HL-60 (cell line): ENCODE results near the gene P2RX1.

Experiments used
- DNase-seq, 2 experiments: peaks; one replicate each; pipeline ENCODE4 v3.0.0-alpha.2; 2010 to 2020; ENCODE audit warnings: low read depth in 1 of 2, low spot score in 1 of 2
- H3K27ac ChIP-seq: fragments of 250-450 bp; sonication (Bioruptor Pico); replicated peaks from 2 replicates; pipeline ENCODE4 v1.5.1; 2020; ENCODE audit warnings: mild to moderate bottlenecking, moderate library complexity
- H3K27me3 ChIP-seq: fragments of 250-450 bp; sonication (Bioruptor Pico); 2 replicates; pipeline ENCODE4 v1.5.1; 2021; ENCODE audit warnings: mild to moderate bottlenecking, moderate library complexity; ENCODE audit not compliant: insufficient read depth, poor library complexity, severe bottlenecking
- H3K4me3 ChIP-seq: replicated peaks from 2 replicates; pipeline ENCODE4 v1.5.1; 2011; ENCODE audit warnings: mild to moderate bottlenecking, control low read depth, low read length; ENCODE audit not compliant: insufficient read depth
- CTCF ChIP-seq: IDR thresholded peaks from one replicate; pipeline ENCODE4 v1.5.1; 2011; ENCODE audit warnings: low read length, control low read depth, inconsistent platforms; ENCODE audit not compliant: insufficient read depth
- GABPA ChIP-seq: IDR thresholded peaks from 2 replicates; pipeline ENCODE4 v1.6.1; 2012; ENCODE audit warnings: low read depth
- POLR2AphosphoS5 ChIP-seq: IDR thresholded peaks from 2 replicates; pipeline ENCODE4 v1.6.1; 2012; ENCODE audit warnings: low read depth
- REST ChIP-seq: IDR thresholded peaks from 2 replicates; pipeline ENCODE4 v1.6.1; 2012; ENCODE audit warnings: low read depth; ENCODE audit not compliant: insufficient replicate concordance
- SPI1 ChIP-seq: IDR thresholded peaks from 2 replicates; pipeline ENCODE4 v1.6.1; 2012; ENCODE audit warnings: low read depth, mild to moderate bottlenecking, borderline replicate concordance

P2RX1 gene

GRCh38 chr17:3885271-3885670 lies 31.0 kb downstream of the P2RX1 start:
- Histone ChIP-seq H3K27ac (no peak overlapping the region), H3K4me3 (no peak overlapping the region), H3K27me3 (no peaks in the 10 kb centered on the region)
- TF ChIP-seq SPI1 (no peak), CTCF (no peak), GABPA (no peak), REST (no peak), POLR2AphosphoS5 (no peak)
- no peak for DNase-seq

- no peak overlapping the region for H3K4me3 ChIP-seq
- no peaks in the 10 kb centered on the region for H3K27me3 ChIP-seq
- no peak for DNase-seq
- no peak overlapping the region for H3K27ac ChIP-seq
- TF ChIP-seq GABPA = no peak
- no peak for TF ChIP-seq SPI1
- TF ChIP-seq POLR2AphosphoS5 = no peak
- no peak for TF ChIP-seq CTCF
- no peak for TF ChIP-seq REST
Measured at GRCh38 chr17:3884188-3884587, 32.1 kb downstream of the P2RX1 start.

GRCh38 chr17:3882276-3882675 lies 34.0 kb downstream of the P2RX1 start:
- Histone ChIP-seq H3K4me3 (no peak overlapping the region), H3K27me3 (no peaks in the 10 kb centered on the region), H3K27ac (no peak overlapping the region)
- DNase-seq = no peak
- TF ChIP-seq POLR2AphosphoS5 (no peak), GABPA (no peak), REST (no peak), SPI1 (no peak), CTCF (no peak)
